HEK293 (cell line): Measurements from ENCODE around the gene BCL2.

Experiments used
- CTCF ChIA-PET: fragments of 350-600 bp; formaldehyde crosslinking; extraction: SDS; loops from one replicate; lab custom pipeline; 2021; ENCODE audit warnings: antibody characterized with exemption; lab: Yijun Ruan, JAX
- POLR2A ChIA-PET: fragments of 300-600 bp; formaldehyde crosslinking; extraction: SDS; loops from one replicate; lab custom pipeline; 2020; ENCODE audit warnings: antibody characterized with exemption, inconsistent platforms; lab: Yijun Ruan, JAX
- H3K27ac ChIP-seq: fragments of 200-500 bp; sonication (Bioruptor generic); 2 replicates; pipeline ENCODE4 v1.5.1; 2014; ENCODE audit warnings: low read depth, low read length, control low read depth, inconsistent platforms; ENCODE audit errors: extremely low read depth
- H3K36me3 ChIP-seq, 2 experiments: fragments of 200-500 bp in 1 of 2; sonication (Bioruptor generic) in 1 of 2; 1 replicate in 1 of 2; 2 replicates in 1 of 2; pipeline ENCODE4 v1.5.1; 2014 to 2017; ENCODE audit warnings: inconsistent platforms in 2 of 2, low read length in 2 of 2; ENCODE audit not compliant: control insufficient read depth in 2 of 2, insufficient read depth in 1 of 2
- H3K4me1 ChIP-seq: fragments of 200-500 bp; sonication (Bioruptor generic); 2 replicates; pipeline ENCODE4 v1.5.1; 2014; ENCODE audit warnings: mild to moderate bottlenecking, low read length, inconsistent platforms; ENCODE audit not compliant: control insufficient read depth, insufficient read depth
- H3K4me3 ChIP-seq: 2 replicates; pipeline ENCODE4 v1.5.1; 2011; ENCODE audit warnings: low read depth, mild to moderate bottlenecking, control low read depth, low read length, moderate library complexity
- H3K9me3 ChIP-seq: fragments of 200-500 bp; sonication (Bioruptor generic); 2 replicates; pipeline ENCODE4 v1.5.1; 2014; ENCODE audit warnings: low read depth, low read length, inconsistent platforms; ENCODE audit not compliant: control insufficient read depth, insufficient read depth
- PRDM10 ChIP-seq: fragments of 450-650 bp; formaldehyde crosslinking; IDR thresholded peaks from 2 replicates; pipeline ENCODE4 v1.5.1; 2016; ENCODE audit warnings: missing biosample characterization, missing genetic modification characterization
- ZBTB48 ChIP-seq: fragments of 450-650 bp; formaldehyde crosslinking; IDR thresholded peaks from 2 replicates; pipeline ENCODE4 v1.5.1; 2016; ENCODE audit warnings: missing biosample characterization, missing genetic modification characterization
- ZNF184 ChIP-seq: fragments of 450-650 bp; IDR thresholded peaks from 2 replicates; pipeline ENCODE4 v1.5.1; 2018; ENCODE audit warnings: missing biosample characterization, mild to moderate bottlenecking, missing genetic modification characterization
- ZNF248 ChIP-seq: fragments of 450-650 bp; formaldehyde crosslinking; IDR thresholded peaks from 2 replicates; pipeline ENCODE4 v1.5.1; 2017; ENCODE audit warnings: missing biosample characterization, missing genetic modification characterization
- ZNF473 ChIP-seq: fragments of 450-650 bp; formaldehyde crosslinking; IDR thresholded peaks from 2 replicates; pipeline ENCODE4 v1.5.1; 2017; ENCODE audit warnings: missing biosample characterization, missing genetic modification characterization
- ZNF548 ChIP-seq: fragments of 450-650 bp; formaldehyde crosslinking; IDR thresholded peaks from 2 replicates; pipeline ENCODE4 v1.5.1; 2016; ENCODE audit warnings: missing biosample characterization, missing genetic modification characterization
- ZNF549 ChIP-seq: fragments of 450-650 bp; IDR thresholded peaks from 2 replicates; pipeline ENCODE4 v1.5.1; 2018; ENCODE audit warnings: missing biosample characterization, missing genetic modification characterization, mild to moderate bottlenecking, inconsistent platforms, moderate library complexity
- ZNF645 ChIP-seq: fragments of 450-650 bp; formaldehyde crosslinking; IDR thresholded peaks from 2 replicates; pipeline ENCODE4; 2016; ENCODE audit warnings: missing biosample characterization, missing genetic modification characterization
- ZNF677 ChIP-seq: fragments of 450-650 bp; IDR thresholded peaks from 2 replicates; pipeline ENCODE4 v1.5.0; 2018; ENCODE audit warnings: missing biosample characterization, mild to moderate bottlenecking, missing genetic modification characterization, moderate library complexity
- ZSCAN16 ChIP-seq: fragments of 450-650 bp; formaldehyde crosslinking; IDR thresholded peaks from 2 replicates; pipeline ENCODE4 v1.5.1; 2016; ENCODE audit warnings: missing biosample characterization, missing genetic modification characterization
- ZSCAN23 ChIP-seq: fragments of 450-650 bp; formaldehyde crosslinking; IDR thresholded peaks from 2 replicates; pipeline ENCODE4 v1.5.1; 2016; ENCODE audit warnings: missing biosample characterization, missing genetic modification characterization
- ZSCAN5A ChIP-seq: fragments of 450-650 bp; formaldehyde crosslinking; IDR thresholded peaks from 2 replicates; pipeline ENCODE4 v1.5.1; 2016; ENCODE audit warnings: missing biosample characterization, missing genetic modification characterization
- TF ChIP-seq, protein P1 (sequence below): fragments of 450-650 bp; formaldehyde crosslinking; IDR thresholded peaks from 2 replicates; pipeline ENCODE4 v1.5.1; 2016; ENCODE audit warnings: missing biosample characterization, missing genetic modification characterization, borderline replicate concordance
- TF ChIP-seq, protein P2 (sequence below): fragments of 450-650 bp; formaldehyde crosslinking; IDR thresholded peaks from 2 replicates; pipeline ENCODE4 v1.5.1; 2016; ENCODE audit warnings: missing biosample characterization, missing genetic modification characterization

The BCL2 gene

GRCh38 chr18:63311118-63312018 lies 8.2 kb downstream of the BCL2 start (continued):
- TF ChIP-seq PRDM10 (tag by site-specific recombination) (no peak), ZNF549 (no peak), ZNF184 (no peak), ZNF677 (tag by site-specific recombination) (no peak), ZSCAN5A (tag by site-specific recombination) (no peak), ZNF548 (no peak)
- TF ChIP-seq, protein P1, sequence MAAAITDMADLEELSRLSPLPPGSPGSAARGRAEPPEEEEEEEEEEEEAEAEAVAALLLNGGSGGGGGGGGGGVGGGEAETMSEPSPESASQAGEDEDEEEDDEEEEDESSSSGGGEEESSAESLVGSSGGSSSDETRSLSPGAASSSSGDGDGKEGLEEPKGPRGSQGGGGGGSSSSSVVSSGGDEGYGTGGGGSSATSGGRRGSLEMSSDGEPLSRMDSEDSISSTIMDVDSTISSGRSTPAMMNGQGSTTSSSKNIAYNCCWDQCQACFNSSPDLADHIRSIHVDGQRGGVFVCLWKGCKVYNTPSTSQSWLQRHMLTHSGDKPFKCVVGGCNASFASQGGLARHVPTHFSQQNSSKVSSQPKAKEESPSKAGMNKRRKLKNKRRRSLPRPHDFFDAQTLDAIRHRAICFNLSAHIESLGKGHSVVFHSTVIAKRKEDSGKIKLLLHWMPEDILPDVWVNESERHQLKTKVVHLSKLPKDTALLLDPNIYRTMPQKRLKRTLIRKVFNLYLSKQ: no peak
- TF ChIP-seq, all 188 proteins: peak for 0

GRCh38 chr18:63309422-63309821 lies 10.1 kb downstream of the BCL2 start:
- Histone ChIP-seq H3K27ac (no peak overlapping the region), H3K9me3 (no peaks in the 10 kb centered on the region)
- CTCF ChIA-PET: no interaction called here

More at GRCh38 chr18:63309422-63309821, 10.1 kb downstream of the BCL2 start:
- POLR2A ChIA-PET: no interaction called here
- Histone ChIP-seq H3K36me3 (no peaks in the 10 kb centered on the region), H3K4me1 (0 out of 2 replicates have a peak, but pooled peaks cover 2% of the 10 kb centered on the region), H3K4me3 (no peak overlapping the region)
- TF ChIP-seq ZNF677 (tag by site-specific recombination): no peak
- TF ChIP-seq, protein P2, sequence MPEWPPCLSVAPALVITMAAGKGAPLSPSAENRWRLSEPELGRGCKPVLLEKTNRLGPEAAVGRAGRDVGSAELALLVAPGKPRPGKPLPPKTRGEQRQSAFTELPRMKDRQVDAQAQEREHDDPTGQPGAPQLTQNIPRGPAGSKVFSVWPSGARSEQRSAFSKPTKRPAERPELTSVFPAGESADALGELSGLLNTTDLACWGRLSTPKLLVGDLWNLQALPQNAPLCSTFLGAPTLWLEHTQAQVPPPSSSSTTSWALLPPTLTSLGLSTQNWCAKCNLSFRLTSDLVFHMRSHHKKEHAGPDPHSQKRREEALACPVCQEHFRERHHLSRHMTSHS (tag by site-specific recombination): no peak
- no peak for TF ChIP-seq ZBTB48
- no peak for TF ChIP-seq ZSCAN16 (tag by site-specific recombination)
- no peak for TF ChIP-seq ZNF645
- no peak for TF ChIP-seq ZNF248
- TF ChIP-seq ZNF473 (tag by site-specific recombination): no peak
- no peak for TF ChIP-seq ZSCAN23
